ENCODE measurements around the gene WDR73.
"Not testable (repeated sequence)": the region's sequence is repeated elsewhere in the genome, so short reads cannot be mapped to it uniquely, and the experiment has no call there.

GRCh38 chr15:84686446-84686845, 32.4 kb upstream of the WDR73 start:
- TF ChIP-seq CTCF (IDR thresholded peaks at IDR 0.05; ENCODE audit: low read depth, low read length, missing input control); FOXA1 (IDR thresholded peaks at IDR 0.05); EGR1 (IDR thresholded peaks at IDR 0.05; ENCODE audit: low read depth in 2 of 2); ATF3 (IDR thresholded peaks at IDR 0.05); RXRA (IDR thresholded peaks at IDR 0.05); TAF1 (conservative IDR thresholded peaks at IDR 0.05); ZBTB33 (IDR thresholded peaks at IDR 0.05); YY1 (IDR thresholded peaks at IDR 0.05); RAD21 (IDR thresholded peaks at IDR 0.05); MAX (IDR thresholded peaks at IDR 0.05); GABPA (IDR thresholded peaks at IDR 0.05 in 1 of 2, conservative IDR thresholded peaks at IDR 0.05 in 1 of 2); REST (IDR thresholded peaks at IDR 0.05); SP1 (IDR thresholded peaks at IDR 0.05): not testable (repeated sequence)

Measured in liver (tissue), 3 donors.